Amniotic epithelial cell (primary cell): ENCODE results near the gene ZNF362.

Source experiments
- DNase-seq: peaks from one replicate; pipeline ENCODE4 v3.0.0-alpha.2; 2010; ENCODE audit warnings: low read depth

Gene ZNF362

DNA sequence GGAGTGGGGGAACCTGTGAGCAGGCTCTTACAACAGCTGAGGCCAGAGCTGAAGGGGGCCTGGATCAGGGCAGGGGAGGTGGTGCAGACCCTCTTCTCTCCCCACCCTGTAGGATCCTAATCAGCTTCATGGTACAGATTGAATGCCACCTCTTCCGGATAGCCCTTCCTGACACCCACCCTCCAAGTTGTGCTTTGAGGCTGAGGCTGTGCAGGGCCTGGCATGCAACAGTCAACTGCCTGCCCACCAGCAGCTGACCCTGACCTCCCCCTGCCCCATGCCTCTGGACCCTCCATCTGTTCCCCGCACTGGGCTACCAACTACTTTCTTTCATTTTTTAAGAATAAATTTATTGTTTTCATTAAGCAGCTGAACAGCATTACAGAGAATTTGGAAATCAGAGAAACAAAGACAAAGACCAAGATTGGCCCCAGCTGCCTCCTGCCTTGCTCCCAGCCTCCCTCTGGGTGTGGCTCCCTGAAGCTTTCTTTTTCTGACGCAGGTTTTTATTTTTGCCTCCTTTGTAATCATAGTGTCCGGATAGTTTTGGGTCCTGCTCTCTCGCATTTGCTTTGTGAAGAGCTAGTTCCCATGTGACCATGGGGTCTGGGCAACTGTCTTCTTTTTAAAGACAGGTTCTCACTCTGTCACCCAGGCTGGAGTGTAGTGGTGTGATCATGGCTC, 12.8 kb downstream of the ZNF362 start:
- no peak for DNase-seq

- no peak for DNase-seq
These were observed 13.3 kb downstream of the ZNF362 start for GRCh38 chr1:33269621-33270020.

DNA sequence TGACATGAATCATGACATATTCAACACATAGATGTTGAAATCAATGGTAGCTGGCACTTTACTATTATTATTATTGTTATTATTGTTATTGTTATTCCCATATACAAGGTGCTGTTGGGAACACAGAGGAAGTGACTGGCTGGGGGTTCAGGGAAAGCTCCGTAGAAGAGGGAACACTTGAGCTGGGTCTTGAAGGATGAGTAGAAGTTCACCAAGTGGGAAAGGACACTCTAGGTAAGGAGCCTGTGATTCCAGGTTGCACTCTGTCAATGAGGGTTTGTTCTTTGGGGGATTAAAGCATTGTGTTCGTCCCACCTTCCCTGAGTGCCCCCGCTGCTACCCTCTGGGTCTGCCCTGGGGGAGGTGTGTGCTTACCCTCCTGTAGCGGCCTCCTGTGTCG, 14.1 kb downstream of the ZNF362 start:
- no peak for DNase-seq

- no peak for DNase-seq
These were observed 14.6 kb downstream of the ZNF362 start for GRCh38 chr1:33270808-33271465.

- no peak for DNase-seq
These were observed 15.6 kb downstream of the ZNF362 start for GRCh38 chr1:33271666-33272505.

GRCh38 chr1:33272509-33272908, 16.2 kb downstream of the ZNF362 start:
- DNase-seq: no peak

- DNase-seq: no peak
These were observed 16.6 kb downstream of the ZNF362 start for GRCh38 chr1:33272930-33273329.

DNA sequence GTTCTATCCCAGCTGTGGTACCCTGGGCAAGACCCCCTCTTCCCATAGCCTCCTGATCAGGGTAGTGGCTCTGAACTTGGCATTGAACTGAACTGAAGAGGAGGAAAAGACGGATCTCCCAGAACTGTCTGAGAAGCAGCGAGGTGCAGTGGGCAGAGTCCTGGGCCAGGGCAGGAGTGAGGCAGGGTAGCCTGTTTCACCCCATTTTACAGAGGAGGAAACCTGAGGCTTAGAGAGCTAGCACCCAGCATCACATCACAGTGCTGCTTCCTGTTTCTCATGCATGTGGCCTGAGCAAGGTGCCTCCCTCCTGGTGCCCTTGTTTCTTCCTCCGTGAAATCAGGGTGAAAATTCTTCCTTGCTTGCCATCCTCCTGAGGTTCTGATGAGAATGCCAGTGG, 17.1 kb downstream of the ZNF362 start:
- DNase-seq: no peak

DNA sequence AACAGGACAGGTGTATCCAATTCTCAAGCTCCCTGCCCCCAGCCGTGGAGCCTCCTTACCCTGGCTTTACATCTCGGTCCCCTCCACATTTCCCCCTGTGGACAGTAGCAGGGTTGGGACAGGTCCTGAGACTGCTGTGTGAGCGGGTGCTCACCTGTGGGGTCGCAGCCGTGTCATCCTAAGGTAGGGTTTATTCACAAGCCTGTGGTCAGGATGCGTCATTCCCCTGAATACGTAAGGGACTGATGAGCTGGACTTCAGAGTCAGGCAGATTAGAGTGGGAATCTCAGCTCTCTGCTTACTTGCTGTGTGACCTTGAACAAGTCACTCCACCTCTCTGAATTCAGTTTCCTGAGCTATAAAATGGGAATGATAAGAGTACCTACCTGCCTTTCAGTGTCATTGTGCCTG, 17.7 kb downstream of the ZNF362 start:
- DNase-seq: peak; percentile 14

DNA sequence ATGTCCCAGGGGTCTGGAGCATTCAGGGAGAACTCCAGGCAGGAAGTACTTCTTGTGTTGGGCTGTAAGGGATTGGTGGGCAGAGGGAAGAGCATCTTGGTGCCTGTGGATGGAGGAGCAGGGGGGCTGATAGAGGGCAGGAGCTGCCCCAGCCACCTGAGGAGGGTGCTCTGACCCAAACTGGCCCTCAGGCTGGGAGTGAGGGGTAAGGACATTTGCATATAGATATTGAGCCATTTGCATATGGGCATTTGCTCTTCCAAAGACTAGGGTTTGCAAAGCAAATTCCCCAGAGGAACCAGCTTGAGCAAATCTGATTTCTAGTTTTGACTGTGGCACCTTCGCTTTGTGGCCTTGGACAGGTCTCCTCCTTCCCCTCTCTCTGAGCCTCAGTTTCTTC, 18.2 kb downstream of the ZNF362 start:
- DNase-seq: no peak

GRCh38 chr1:33275195-33275594, 18.9 kb downstream of the ZNF362 start:
- no peak for DNase-seq

- DNase-seq: no peak
These were observed 19.6 kb downstream of the ZNF362 start for GRCh38 chr1:33275706-33276572.

DNA sequence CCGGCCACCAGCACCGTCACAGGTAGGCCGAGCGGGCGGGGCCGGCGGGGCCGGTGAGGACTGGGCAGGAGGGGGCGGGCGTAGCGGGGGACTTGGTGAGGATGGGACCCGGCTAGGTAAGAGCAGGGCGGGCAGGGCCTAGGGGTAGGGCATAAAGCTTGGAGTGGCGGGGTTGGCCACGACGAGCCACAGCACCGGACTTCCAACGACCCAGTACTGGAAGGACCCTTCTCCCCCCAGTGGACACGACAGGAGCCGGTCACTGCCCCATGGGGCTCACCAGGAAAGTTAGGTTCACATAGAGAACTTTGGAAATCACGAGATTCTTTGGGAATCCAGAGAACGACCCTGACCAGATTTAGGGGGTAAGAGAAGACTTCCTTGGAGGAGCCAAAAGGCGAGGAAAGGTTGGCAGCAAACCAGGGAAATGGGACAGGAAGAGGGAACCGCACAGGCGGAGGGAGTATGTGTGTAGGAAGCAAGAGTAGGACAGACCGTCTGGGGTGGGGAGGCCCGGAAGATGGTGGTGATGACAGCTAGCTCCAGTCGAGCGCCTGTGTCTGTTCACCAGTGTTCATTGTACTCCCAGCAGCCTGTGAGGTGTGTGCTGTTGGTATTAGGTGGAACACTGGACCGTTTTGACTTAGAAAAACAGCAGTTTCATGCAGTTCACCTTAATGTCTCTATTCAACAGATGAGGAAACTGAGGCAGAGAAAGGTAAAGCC, 20.4 kb downstream of the ZNF362 start:
- no peak for DNase-seq

DNA sequence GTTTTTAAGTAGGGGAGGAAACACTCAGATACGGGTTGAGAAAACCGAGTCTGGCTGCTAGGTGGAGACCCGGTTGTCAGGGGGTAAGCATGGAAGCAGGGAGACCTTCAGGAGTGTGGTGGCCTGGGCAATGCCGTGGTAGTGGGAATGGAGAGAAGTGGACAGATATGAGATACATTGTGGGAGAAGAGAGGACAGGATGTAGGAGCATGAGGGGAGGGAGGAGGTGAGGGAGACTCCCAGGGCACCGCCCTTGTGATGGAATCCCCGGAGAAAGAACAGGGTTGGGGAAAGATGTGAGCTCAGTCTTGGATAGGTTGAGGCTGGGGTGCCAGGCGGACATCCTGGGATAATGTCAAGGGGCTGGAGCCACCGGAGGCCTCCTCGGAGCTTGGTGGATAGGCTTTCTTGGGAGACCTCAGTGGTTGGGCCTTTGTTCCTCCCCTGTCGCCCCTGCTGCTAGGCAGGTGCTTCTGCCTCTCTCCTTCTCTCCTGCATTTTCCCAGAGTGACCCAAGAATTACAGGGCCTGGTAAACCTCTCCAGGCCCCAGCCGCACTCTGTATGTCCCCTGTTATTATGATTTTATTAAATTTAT, 21.3 kb downstream of the ZNF362 start:
- DNase-seq: no peak

DNA sequence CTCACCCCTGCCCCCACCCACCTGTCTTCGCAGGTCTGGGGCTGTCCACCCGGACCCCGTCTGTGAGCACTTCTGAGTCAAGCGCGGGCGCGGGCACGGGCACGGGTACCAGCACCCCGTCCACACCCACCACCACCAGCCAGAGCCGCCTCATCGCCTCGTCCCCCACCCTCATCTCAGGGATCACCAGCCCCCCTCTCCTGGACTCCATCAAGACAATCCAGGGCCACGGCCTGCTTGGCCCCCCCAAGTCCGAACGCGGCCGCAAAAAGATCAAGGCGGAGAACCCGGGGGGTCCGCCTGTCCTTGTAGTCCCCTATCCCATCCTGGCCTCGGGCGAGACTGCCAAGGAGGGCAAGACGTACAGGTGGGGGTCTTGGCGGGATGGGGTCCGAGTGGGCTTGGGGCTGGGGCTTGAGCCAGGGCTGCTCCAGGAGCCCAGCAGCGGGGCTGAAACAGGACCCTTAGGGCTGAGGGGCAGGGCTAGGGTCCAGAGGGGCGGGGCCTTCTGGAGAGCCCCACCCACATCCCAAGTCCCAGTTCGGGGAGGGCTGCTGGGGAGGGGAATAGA, 23.9 kb downstream of the ZNF362 start:
- no peak for DNase-seq

- DNase-seq: no peak
These were observed 25.4 kb downstream of the ZNF362 start for GRCh38 chr1:33281554-33282303.

GRCh38 chr1:33282791-33283190, 26.5 kb downstream of the ZNF362 start:
- no peak for DNase-seq

GRCh38 chr1:33284049-33284448, 27.8 kb downstream of the ZNF362 start:
- no peak for DNase-seq

- DNase-seq: no peak
These were observed 30.3 kb downstream of the ZNF362 start for GRCh38 chr1:33286451-33287185.
